GM18951 (cell line): ENCODE measurements around the gene YBEY.

Experiments used
- POLR2A ChIP-seq: IDR thresholded peaks from 4 replicates; pipeline ENCODE4 v1.6.1; 2011; ENCODE audit warnings: mild to moderate bottlenecking; ENCODE audit not compliant: insufficient read length, insufficient read depth; ENCODE audit errors: extremely low read depth
- in situ Hi-C: fragments of 300-500 bp; cut with MboI; formaldehyde crosslinking; loops from one replicate; pipeline ENCODE4 v1.12.0; 2022; ENCODE audit warnings: low sequenced_read_pairs, mixed read lengths, inconsistent platforms; ENCODE audit not compliant: unreplicated experiment

The YBEY gene

DNA sequence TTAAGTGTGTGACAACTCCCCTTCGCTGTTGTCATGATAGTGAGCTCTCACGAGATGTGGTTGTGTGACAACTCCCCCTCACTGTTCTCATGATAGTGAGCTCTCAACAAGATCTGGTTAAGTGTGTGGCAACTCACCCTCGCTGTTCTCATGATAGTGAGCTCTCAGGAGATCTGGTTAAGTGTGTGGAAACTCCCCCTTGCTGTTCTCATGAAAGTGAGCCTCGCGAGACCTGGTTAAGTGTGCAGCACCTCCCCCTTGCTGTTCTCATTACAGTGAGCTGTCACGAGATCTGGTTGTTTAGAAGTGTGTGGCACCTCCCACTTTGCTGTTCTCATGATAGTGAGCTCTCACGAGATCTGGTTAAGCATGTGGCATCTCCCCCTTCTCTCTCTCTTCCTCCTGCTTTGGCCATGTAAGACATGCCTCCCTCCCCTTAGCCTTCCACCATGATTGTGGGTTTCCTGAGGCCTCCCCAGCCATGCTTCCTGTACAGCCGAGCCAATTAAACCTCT is 32.5 kb upstream of the YBEY start:
- TF ChIP-seq POLR2A: peak; percentile 32
- in situ Hi-C loops: no loop called here

DNA sequence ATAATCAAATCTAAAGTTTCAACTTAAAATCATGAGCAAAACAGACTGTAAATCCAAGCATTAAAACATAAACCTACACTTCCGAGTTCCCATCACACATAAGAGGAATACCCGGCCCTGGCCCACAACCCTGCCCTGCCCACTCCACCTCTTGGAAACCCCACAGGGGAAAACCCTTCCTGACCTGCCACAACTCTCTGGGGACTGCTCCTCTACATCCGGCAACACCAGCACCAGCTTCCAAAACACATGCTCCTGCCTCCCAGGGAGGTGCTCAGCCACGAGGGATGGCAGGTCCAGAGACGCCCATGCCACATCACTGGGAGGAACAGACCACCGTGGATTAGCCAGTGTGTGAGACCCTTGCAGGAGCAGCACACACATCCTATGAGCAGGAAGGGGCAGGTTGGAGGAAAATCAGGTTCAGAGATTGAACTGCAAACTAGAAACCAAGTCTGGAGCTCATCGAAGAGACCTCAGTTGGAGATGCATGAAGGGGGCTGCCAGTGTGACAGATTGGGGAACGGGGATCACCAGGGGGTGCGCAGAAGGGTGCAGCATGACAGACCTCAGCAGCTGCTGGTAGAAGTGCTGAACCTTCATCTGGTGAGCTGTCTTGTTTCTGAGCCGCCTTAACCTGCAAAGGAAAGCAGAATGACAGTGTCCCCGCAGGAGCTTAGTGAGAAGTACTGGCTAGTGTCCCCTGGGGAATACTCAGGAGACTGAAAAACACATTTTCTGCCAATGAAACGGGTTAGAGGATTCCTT is 31.8 kb upstream of the YBEY start:
- in situ Hi-C loops: no loop called here
- TF ChIP-seq POLR2A: no peak

DNA sequence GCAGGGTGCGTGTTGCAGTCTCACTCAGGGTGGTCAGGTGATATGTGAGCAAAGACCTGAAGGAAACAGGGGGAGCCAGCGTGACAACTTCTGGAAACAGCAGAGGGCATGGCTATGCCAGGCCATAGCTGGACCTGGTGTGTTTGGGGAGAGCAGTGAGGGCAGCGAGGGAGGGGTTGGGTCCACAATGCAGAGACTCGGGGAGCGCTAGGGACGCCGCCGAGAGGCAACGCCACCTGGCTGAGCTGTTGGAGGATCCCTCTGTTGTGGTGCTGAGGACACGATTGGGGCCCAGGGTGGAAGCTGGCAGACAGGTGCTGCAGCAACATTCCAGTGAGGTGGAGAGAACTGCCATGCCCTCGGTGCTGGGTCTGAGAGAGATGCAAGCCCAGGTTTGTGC is 31.0 kb upstream of the YBEY start:
- in situ Hi-C loops: no loop called here

DNA sequence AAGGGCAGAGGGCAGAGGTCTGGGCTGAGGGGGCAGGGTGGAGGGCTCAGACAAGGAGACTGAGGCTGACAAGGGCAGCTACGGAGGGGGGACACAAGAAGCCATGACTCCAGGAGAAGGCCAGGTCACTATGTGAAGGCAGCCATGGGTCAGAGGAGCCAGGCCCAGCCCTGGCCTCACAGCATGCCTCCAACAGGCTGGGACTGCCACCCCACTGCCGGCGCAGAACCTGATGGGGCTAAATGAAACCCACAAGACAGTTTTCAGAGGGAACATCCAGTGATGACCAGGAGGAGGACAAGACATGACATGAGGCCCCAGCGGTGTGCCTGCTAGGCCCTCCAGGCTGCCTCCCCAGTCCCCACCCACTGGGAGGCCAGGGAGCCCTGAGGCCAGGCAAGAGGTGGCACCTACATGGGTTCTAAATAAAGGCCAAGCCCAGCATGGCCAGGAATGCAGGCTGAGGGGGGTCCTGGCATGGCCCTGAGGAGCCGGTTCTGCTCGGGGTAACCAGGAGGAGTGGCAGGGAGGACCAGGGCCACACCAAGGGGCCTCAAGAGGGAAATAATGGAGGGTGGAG is 30.3 kb upstream of the YBEY start:
- TF ChIP-seq POLR2A: no peak
- in situ Hi-C loops: no loop called here

More for the DNA sequence above, 31.0 kb upstream of the YBEY start:
- TF ChIP-seq POLR2A: no peak

DNA sequence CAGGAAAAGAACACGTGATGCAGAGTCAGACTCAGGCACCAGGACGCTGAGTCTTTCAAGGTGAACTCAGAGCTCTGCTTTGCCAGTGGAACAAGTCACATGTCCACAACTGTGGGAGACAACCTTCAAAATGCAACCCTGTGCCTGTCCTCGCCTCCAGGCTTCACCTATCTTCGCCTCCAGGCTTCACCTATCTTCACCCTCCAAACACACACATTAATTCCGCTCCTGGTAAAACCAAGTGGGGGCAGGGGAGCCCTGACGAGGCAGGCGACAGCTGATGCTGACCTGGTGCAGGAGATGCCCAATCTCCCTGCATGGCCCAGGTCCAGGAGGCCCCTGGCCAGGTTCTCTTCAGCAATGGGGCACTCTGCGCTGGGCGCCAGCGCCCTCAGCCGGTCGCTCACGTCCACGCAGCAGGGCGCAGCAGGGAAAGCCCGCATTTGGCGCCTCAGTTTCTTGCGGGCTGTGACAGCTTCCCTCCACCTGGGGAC is 29.6 kb upstream of the YBEY start:
- in situ Hi-C loops: no loop called here
- no peak for TF ChIP-seq POLR2A

DNA sequence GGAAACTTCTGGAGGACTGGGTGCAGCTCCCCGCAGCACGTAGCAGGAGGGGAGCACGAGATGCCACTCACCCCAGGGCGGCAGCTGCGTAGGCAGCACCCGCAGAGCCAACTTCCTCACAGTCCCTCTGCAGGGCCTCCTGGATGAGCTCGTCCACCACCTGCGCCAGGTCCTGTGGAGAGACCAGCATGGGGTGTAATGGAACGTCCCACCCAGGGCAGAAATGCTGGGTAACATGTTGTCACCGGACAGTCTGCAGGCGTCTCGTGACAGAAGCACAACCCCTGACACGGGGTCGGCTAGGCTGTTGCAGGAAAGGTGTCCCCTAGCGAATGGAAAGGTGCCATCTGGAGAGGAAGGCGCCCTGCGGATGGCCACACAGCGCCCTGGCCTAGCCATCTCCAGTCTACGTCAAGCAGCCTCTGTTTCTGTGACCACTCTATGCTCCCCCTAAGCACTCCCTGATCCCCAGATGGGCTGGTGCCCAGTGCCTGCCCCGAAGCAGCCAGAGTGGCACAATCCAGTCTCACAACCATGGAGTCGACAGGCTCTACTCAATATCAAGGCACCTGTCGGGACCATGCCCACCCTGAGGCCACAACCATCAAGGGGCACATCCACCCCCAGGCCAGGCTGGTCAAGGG is 22.0 kb upstream of the YBEY start:
- no peak for TF ChIP-seq POLR2A
- in situ Hi-C loops: no loop called here

DNA sequence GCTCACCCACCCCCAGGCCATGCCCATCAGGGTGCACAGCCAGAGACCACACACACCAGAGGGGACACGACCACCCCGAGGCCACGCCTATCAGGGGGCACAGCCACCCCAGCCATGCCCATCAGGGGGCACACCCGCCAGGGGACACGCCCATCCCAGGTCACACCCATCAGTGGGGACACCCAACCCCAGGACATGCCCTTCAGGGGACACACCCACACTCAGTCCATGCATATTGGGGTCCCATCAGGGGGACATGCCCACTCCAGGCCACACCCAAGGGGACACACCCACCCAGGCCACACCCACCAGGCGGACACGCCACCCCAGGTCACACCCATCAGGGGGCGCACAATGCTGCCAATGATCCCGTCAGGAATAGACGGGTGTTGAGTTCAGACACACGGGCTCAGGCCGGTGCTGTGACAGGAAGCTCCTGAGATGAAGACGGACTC is 21.4 kb upstream of the YBEY start:
- in situ Hi-C loops: no loop called here
- TF ChIP-seq POLR2A: no peak

DNA sequence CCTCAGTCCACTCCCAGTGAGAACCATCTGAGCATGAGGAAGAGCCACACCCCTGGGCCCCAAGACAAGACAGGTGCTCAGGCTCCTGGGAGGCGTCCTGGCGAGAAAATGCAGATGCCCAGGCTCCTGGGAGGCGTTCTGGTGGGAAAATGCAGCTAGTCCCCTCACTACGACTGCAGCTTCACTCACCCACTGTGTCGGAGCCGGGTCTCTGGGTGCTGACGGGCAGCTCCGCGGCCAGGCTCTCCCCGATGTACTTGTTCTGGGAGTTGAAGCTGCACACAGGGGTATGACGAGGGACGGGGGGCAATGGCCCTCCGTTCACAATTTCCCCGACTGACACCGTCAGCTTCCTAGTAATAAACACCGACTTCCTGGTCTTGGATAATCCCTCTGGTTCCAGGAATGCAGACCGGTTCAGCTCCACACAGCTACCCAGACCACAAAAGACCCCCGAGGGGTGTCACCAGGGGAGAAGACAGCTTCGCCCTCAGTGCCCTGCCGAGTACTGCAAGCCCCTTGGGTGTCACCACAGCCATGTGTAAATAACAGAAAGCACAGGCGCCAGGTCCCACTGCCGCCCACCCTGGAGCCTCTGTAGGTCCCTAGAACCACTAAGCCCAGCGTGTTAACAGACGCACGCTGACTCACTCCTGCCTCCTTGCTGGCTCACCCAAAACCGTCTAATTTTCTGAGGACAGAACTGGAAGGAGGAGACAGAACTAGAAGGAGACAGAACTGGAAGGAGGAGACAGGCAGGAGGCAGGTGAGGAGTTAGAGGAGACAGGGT is 20.2 kb upstream of the YBEY start:
- in situ Hi-C loops: no loop called here
- TF ChIP-seq POLR2A: no peak

DNA sequence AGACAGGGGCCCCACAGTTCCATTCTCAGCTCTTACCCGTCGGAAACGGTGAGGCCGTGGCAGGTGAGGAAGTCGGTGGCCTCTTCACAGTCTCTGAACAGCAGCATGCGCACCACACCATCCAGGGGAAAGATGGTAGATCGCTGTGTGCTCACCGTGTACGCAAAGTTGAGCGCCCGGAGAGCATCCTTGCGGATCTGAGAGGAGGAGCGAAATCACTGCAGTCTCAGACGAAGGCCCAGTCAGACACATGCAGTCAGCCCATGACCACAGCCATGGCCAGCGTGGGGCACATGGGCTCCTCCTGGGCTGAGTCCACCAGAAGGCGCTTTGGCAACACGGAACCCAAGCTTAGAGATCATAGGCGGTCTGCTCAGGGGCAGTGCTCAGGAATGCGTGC is 19.2 kb upstream of the YBEY start:
- no peak for TF ChIP-seq POLR2A
- in situ Hi-C loops: no loop called here

DNA sequence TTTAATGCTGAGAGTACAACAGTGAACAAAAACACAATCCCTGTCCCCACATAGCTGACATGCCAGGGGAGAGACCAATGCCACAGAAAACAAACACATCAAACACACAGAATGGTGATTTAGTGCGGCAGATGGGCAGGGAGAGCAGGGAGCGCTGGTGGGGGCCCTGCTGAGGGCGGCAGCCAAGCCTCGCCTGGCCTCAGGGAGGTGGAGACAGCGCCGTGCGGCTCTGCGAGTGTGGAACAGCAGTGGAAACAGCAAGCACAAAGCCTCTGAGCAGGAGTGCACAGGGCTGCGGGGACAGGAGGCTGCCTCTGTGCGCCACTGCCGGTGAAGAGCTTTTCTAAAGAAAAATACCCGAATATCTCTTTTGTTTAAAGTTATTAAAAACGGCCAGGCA is 17.8 kb upstream of the YBEY start:
- in situ Hi-C loops: no loop called here
- TF ChIP-seq POLR2A: no peak

DNA sequence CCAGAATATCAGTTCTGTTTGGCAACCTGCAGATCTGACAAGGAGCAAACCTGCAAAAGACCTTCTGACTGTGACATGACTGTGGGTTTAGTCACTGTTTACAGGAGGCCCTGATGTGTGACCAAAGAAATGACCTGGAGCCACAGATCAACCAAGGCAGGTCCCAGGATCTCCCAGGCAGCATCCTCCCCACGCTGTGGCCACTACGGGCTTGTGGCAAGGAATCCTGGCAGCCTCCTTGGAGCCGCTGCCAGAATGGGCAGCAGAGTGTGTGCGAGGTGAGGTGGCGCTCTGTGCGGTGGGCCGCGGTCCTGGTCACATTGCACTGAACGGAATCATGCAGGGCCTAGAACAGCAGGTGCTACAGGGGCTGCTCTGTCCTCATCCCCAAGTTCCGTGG is 16.7 kb upstream of the YBEY start:
- in situ Hi-C loops: no loop called here
- no peak for TF ChIP-seq POLR2A

DNA sequence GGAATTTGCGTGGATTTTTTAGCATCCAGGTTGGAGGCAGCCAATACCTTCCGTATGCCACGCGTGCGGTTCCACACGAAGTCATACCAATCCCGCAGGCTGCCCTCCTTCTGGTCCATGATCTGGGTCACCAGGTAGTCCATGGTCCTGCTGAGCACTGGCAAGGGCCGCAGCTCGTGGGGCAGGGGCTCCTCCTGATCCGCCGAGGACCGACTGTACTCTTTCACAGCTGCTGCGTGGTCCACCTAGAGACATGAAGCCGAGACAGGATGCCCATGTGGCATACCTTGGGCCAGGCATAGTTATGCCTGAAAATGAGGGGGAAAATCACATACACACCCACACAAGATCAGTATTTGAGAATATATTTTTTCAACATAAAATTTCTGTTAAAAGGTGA is 12.8 kb upstream of the YBEY start:
- in situ Hi-C loops: no loop called here
- TF ChIP-seq POLR2A: no peak
